ENCODE results near the gene PLCD4. TPM values are rescaled to one million over a fixed set of nuclear protein-coding genes. Genes with fewer than 3 reads are reported as not detected.

Gene PLCD4
- total and polyA plus RNA-seq, 10 of the 15 experiments (the other 5 are each of a cell fraction or from before 2014, with no cell fraction given) = under 0.01 to 1.5 (median 0.23) TPM; not detected in 2

GRCh38 chr2:218671654-218672566 is 64.2 kb downstream of the PLCD4 start, which contains the start of the genes RNF25 and STK36 (continued):
- 0 out of 2 replicates have a peak, but pooled peaks have one; percentile 9 for TF ChIP-seq TCF3 (IDR thresholded peaks at IDR 0.05; ENCODE audit: borderline replicate concordance, insufficient read depth, low read depth, low read length)
- TF ChIP-seq RB1 (IDR thresholded peaks at IDR 0.05; ENCODE audit: borderline replicate concordance) = peak; percentile 49; the same call in 1 of the 2 replicates
- TF ChIP-seq BMI1 (IDR thresholded peaks at IDR 0.05; ENCODE audit: borderline replicate concordance) = peak; percentile 86
- no peak for TF ChIP-seq BRCA1 (IDR thresholded peaks at IDR 0.05; ENCODE audit: low read depth, low read length)
- no peak for TF ChIP-seq TARDBP (IDR thresholded peaks at IDR 0.05; ENCODE audit: borderline replicate concordance)
- no peak for TF ChIP-seq MEF2A (IDR thresholded peaks at IDR 0.05; ENCODE audit: insufficient read depth, low read depth, low read length)
- peak; percentile 65; the same call in 1 of the 2 replicates for TF ChIP-seq HCFC1 (IDR thresholded peaks at IDR 0.05; ENCODE audit: low read length)
- TF ChIP-seq EGR1 (IDR thresholded peaks at IDR 0.05; ENCODE audit: borderline replicate concordance in 1 of 2, low read depth in 2 of 2, low read length in 2 of 2) = peak in 1 of 2 experiments; percentile 55; a peak in 1 of 3 replicates
- no peak for TF ChIP-seq ZZZ3 (IDR thresholded peaks at IDR 0.05; ENCODE audit: control insufficient read depth, insufficient read length, low read depth)
- no peak for TF ChIP-seq ATF2 (IDR thresholded peaks at IDR 0.05; ENCODE audit: low read length)
- no peak for TF ChIP-seq CBX3 (IDR thresholded peaks at IDR 0.05; ENCODE audit: borderline replicate concordance, low read depth)
- TF ChIP-seq USF1 (IDR thresholded peaks at IDR 0.05; ENCODE audit: borderline replicate concordance, extremely low read length, insufficient read depth, low read depth, low read length) = no peak
- no peak for TF ChIP-seq WRNIP1 (IDR thresholded peaks at IDR 0.05; ENCODE audit: borderline replicate concordance, low read depth, low read length)
- no peak for TF ChIP-seq TCF7 (IDR thresholded peaks at IDR 0.05; ENCODE audit: borderline replicate concordance)
- peak; percentile 77; the same call in 1 of the 2 replicates for TF ChIP-seq PML (IDR thresholded peaks at IDR 0.05; ENCODE audit: low read length)
- no peak for TF ChIP-seq HSF1 (IDR thresholded peaks at IDR 0.05; ENCODE audit: low read depth, low read length)
- peak; percentile 93 for TF ChIP-seq ELK1 (IDR thresholded peaks at IDR 0.05; ENCODE audit: low read depth, low read length)
- peak; percentile 49 for TF ChIP-seq SIX5 (IDR thresholded peaks at IDR 0.05; ENCODE audit: low read depth, low read length, severe bottlenecking)
- TF ChIP-seq TBL1XR1 (IDR thresholded peaks at IDR 0.05; ENCODE audit: low read depth, low read length) = no peak
- TF ChIP-seq HDAC6 (IDR thresholded peaks at IDR 0.05; ENCODE audit: unreplicated experiment) = no peak
- TF ChIP-seq FOXK2 (IDR thresholded peaks at IDR 0.05) = 0 out of 2 replicates have a peak, but pooled peaks have one; percentile 32
- TF ChIP-seq CTCF (IDR thresholded peaks at IDR 0.05 in 2 of 3, conservative IDR thresholded peaks at IDR 0.05 in 1 of 3; ENCODE audit: control insufficient read depth in 2 of 3, extremely low read depth in 1 of 3, insufficient read depth in 1 of 3, low read depth in 3 of 3, low read length in 3 of 3) = no peak
- no peak for TF ChIP-seq BCL11A (IDR thresholded peaks at IDR 0.05; ENCODE audit: low read depth, low read length)

Data from GM12878 (cell line).